CD4-positive, CD25-positive, alpha-beta regulatory T cell (primary cell): Measurements from ENCODE around the gene ZDHHC6. TPM values are rescaled to one million over a fixed set of nuclear protein-coding genes. Genes with fewer than 3 reads are reported as not detected.

ENCODE experiments used
- ATAC-seq, 2 donors: fragments of 150-1000 bp; cut with Tn5 transposase; one replicate each; pipeline ENCODE4 v1.10.0; 2021; ENCODE audit warnings: low read depth in 2 of 2, moderate number of reproducible peaks in 2 of 2, moderate library complexity in 1 of 2
- DNase-seq, 3 donors: peaks; one replicate each; pipeline versions ENCODE4 v3.0.0 to v3.0.0-alpha.2; 2012 to 2022; ENCODE audit warnings: mixed read lengths in 1 of 3
- H3K27ac ChIP-seq: one replicate; pipeline ENCODE4 v1.7.0; 2013; ENCODE audit warnings: mild to moderate bottlenecking, low read length; ENCODE audit not compliant: insufficient read depth, poor library complexity, severe bottlenecking
- H3K27me3 ChIP-seq: one replicate; pipeline ENCODE4 v1.7.0; 2013; ENCODE audit warnings: low read length; ENCODE audit not compliant: control insufficient read depth, insufficient read depth
- H3K36me3 ChIP-seq: one replicate; pipeline ENCODE4 v1.7.0; 2013; ENCODE audit warnings: mild to moderate bottlenecking, low read length, moderate library complexity; ENCODE audit not compliant: control insufficient read depth, insufficient read depth
- H3K4me1 ChIP-seq: 2 replicates; pipeline ENCODE4 v1.7.0; 2013; ENCODE audit warnings: mild to moderate bottlenecking, low read length; ENCODE audit not compliant: insufficient read depth, control insufficient read depth, poor library complexity, severe bottlenecking
- H3K4me3 ChIP-seq: one replicate; pipeline ENCODE4 v1.7.0; 2013; ENCODE audit warnings: low read depth, mild to moderate bottlenecking, low read length, moderate library complexity
- H3K9me3 ChIP-seq, 2 experiments: 1 replicate in 1 of 2; 2 replicates in 1 of 2; pipeline ENCODE4 v1.7.0; 2013; ENCODE audit warnings: low read length in 2 of 2, mild to moderate bottlenecking in 1 of 2, moderate library complexity in 1 of 2; ENCODE audit not compliant: control insufficient read depth in 2 of 2
- H3K27ac Mint-ChIP-seq, 3 donors: one replicate each; pipeline ENCODE4 v1.8.0; 2020 to 2022; ENCODE audit warnings: mild to moderate bottlenecking in 3 of 3, mixed read lengths in 3 of 3, moderate library complexity in 2 of 3
- H3K27me3 Mint-ChIP-seq: one replicate; pipeline ENCODE4 v1.8.0; 2022; ENCODE audit warnings: mild to moderate bottlenecking, mixed read lengths
- H3K36me3 Mint-ChIP-seq: one replicate; pipeline ENCODE4 v1.8.0; 2020; ENCODE audit warnings: mixed read lengths
- H3K4me1 Mint-ChIP-seq, 4 donors: one replicate each; pipeline ENCODE4 v1.8.0; 2020 to 2022; ENCODE audit warnings: mixed read lengths in 4 of 4, mild to moderate bottlenecking in 1 of 4
- H3K4me3 Mint-ChIP-seq, 4 donors: one replicate each; pipeline ENCODE4 v1.8.0; 2020 to 2022; ENCODE audit warnings: mild to moderate bottlenecking in 4 of 4, mixed read lengths in 4 of 4, moderate library complexity in 3 of 4
- H3K9me3 Mint-ChIP-seq, 7 donors: one replicate each; pipeline ENCODE4 v1.8.0; 2020 to 2022; ENCODE audit warnings: mixed read lengths in 7 of 7, mild to moderate bottlenecking in 3 of 7, moderate library complexity in 2 of 7
- polyA plus RNA-seq, 4 donors: library from polyadenylated mRNA; unstranded; fragments of 300-500 nt; fragmentation: Illumina TruSeq; gene quantifications; one replicate each; pipeline ENCODE4 v1.2.3, GENCODE V29; 2021
- total RNA-seq: library from RNA; stranded (reverse); gene quantifications from one replicate; pipeline ENCODE4 v1.2.3, GENCODE V29; 2022

The ZDHHC6 gene
- total and polyA plus RNA-seq, 5 donors from 2014 or later = 36.6 to 60.7 (median 47.2) TPM

- H3K27ac Mint-ChIP-seq = no peak overlapping the region
- no peaks in the 10 kb centered on the region for H3K9me3 ChIP-seq
- H3K4me1 ChIP-seq = no peaks in the 10 kb centered on the region
- no peak overlapping the region for H3K4me3 ChIP-seq
- peaks cover 67% of the 10 kb centered on the region for H3K36me3 ChIP-seq
- peaks cover 22% of the 10 kb centered on the region for H3K36me3 Mint-ChIP-seq
- ATAC-seq = no peak
- no peak for DNase-seq
- no peaks in the 10 kb centered on the region for H3K27me3 ChIP-seq
- no peak overlapping the region for H3K4me3 Mint-ChIP-seq
- no peaks in the 10 kb centered on the region for H3K9me3 Mint-ChIP-seq
- no peaks in the 10 kb centered on the region for H3K27me3 Mint-ChIP-seq
- peaks cover 6 to 12% (median 10%) of the 10 kb centered on the region in 4 donors for H3K4me1 Mint-ChIP-seq
- no peak overlapping the region for H3K27ac ChIP-seq
Observed at GRCh38 chr10:112397592-112397991, 49.1 kb downstream of the ZDHHC6 start.

- no peak overlapping the region for H3K27ac ChIP-seq
- H3K4me1 ChIP-seq = no peaks in the 10 kb centered on the region
- Mint-ChIP-seq H3K9me3 (no peaks in the 10 kb centered on the region), H3K27me3 (no peaks in the 10 kb centered on the region), H3K36me3 (peaks cover 14% of the 10 kb centered on the region), H3K4me1 (peaks cover 12 to 17% (median 15%) of the 10 kb centered on the region in 4 donors), H3K4me3 (no peak overlapping the region), H3K27ac (no peak overlapping the region)
- no peak for ATAC-seq
- no peak for DNase-seq
- no peak overlapping the region for H3K4me3 ChIP-seq
- H3K36me3 ChIP-seq = peaks cover 55% of the 10 kb centered on the region
- no peaks in the 10 kb centered on the region for H3K27me3 ChIP-seq
- H3K9me3 ChIP-seq = no peaks in the 10 kb centered on the region
Observed at GRCh38 chr10:112395809-112396530, 50.7 kb downstream of the ZDHHC6 start.

DNA sequence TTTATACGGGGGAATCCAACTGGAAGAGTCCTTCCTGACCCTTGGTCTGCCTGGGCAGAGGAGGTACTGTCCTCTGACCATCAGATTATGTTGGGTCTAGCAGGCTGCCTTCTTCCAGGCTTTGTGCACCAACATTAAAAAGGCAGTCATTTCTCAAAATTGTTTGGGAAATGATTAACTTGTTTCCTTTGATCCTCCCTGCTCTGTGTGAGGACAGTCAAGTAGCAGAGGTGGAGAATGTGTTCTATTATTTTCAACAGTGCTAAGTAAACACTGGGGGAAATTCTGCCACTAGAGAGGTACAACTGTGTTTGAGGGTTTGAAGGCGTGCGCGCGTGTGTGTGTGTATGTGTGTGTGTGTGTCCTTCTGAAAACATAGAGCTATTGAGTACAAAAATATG, 52.2 kb downstream of the ZDHHC6 start:
- DNase-seq (peak in 1 of 3 donors; percentile 21), ATAC-seq (no peak)
- Histone ChIP-seq H3K4me1 (peaks cover 6% of the 10 kb centered on the region), H3K36me3 (peaks cover 44% of the 10 kb centered on the region), H3K4me3 (no peak overlapping the region), H3K27ac (no peak overlapping the region), H3K27me3 (no peaks in the 10 kb centered on the region), H3K9me3 (no peaks in the 10 kb centered on the region)
- peaks cover 9% of the 10 kb centered on the region for H3K36me3 Mint-ChIP-seq
- no peaks in the 10 kb centered on the region for H3K27me3 Mint-ChIP-seq
- H3K4me3 Mint-ChIP-seq = no peak overlapping the region
- no peaks in the 10 kb centered on the region for H3K9me3 Mint-ChIP-seq
- peaks cover 15 to 25% (median 21%) of the 10 kb centered on the region in 4 donors for H3K4me1 Mint-ChIP-seq
- H3K27ac Mint-ChIP-seq = peak overlapping the region in 2 of 3 donors; percentile 8 to 54

DNA sequence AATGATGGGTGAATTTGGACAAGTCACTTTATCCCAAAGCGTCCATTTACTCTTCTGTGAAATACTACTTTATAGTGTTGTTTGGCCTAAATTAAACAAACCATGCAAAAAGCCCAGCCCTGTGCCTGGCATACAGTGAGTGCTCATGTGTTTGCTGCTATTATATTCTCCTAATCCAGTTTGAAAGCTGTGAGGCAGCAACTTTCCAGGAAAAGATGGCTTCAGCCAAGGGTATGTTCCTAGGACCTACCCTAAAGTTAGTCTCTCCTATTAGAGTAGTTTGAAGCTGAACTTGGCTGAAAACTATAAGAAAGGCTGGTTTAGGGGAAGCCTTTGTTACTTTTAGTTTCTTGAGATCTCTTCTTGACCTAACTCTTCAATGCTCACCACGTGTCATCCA, 52.9 kb downstream of the ZDHHC6 start:
- peaks cover 3% of the 10 kb centered on the region for H3K36me3 Mint-ChIP-seq
- no peaks in the 10 kb centered on the region for H3K9me3 Mint-ChIP-seq
- no peaks in the 10 kb centered on the region for H3K27me3 Mint-ChIP-seq
- no peaks in the 10 kb centered on the region for H3K27me3 ChIP-seq
- DNase-seq (no peak), ATAC-seq (no peak)
- H3K27ac ChIP-seq = no peak overlapping the region
- H3K4me1 Mint-ChIP-seq = peaks cover 22 to 32% (median 26%) of the 10 kb centered on the region in 4 donors
- H3K27ac Mint-ChIP-seq = peak overlapping the region in 2 of 3 donors; percentile 8 to 54
- H3K4me3 ChIP-seq = no peak overlapping the region
- H3K9me3 ChIP-seq = no peaks in the 10 kb centered on the region
- H3K4me1 ChIP-seq = peaks cover 12% of the 10 kb centered on the region
- no peak overlapping the region for H3K4me3 Mint-ChIP-seq
- H3K36me3 ChIP-seq = peaks cover 38% of the 10 kb centered on the region

DNA sequence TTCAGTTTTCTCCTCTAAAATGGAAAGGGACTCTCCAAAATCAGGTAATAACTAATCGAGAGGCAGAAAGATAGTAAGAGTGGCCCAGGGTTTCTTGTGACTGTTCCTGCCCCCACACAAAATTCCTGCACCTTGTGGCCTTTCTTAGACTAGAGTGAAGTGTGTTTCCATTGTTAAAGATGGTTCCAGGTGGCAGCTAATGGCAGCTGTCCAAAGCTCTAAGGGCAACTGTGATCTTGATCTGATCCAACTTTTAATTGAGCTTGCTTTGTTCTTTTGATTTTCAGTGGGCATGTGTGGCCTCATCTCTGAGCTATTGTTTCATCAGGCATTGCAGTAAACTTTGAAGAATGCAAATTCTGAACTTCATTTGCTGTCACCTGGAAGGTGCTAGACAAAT, 53.4 kb downstream of the ZDHHC6 start:
- H3K9me3 Mint-ChIP-seq = no peaks in the 10 kb centered on the region
- Histone ChIP-seq H3K36me3 (peaks cover 34% of the 10 kb centered on the region), H3K27me3 (no peaks in the 10 kb centered on the region), H3K9me3 (no peaks in the 10 kb centered on the region), H3K27ac (no peak overlapping the region), H3K4me1 (peaks cover 13% of the 10 kb centered on the region), H3K4me3 (no peak overlapping the region)
- H3K36me3 Mint-ChIP-seq = no peaks in the 10 kb centered on the region
- ATAC-seq (no peak), DNase-seq (no peak)
- H3K4me1 Mint-ChIP-seq = peaks cover 25 to 37% (median 31%) of the 10 kb centered on the region in 4 donors
- H3K27me3 Mint-ChIP-seq = no peaks in the 10 kb centered on the region
- H3K4me3 Mint-ChIP-seq = no peak overlapping the region
- H3K27ac Mint-ChIP-seq = peak overlapping the region; percentile 59 to 67 (median 60)

DNA sequence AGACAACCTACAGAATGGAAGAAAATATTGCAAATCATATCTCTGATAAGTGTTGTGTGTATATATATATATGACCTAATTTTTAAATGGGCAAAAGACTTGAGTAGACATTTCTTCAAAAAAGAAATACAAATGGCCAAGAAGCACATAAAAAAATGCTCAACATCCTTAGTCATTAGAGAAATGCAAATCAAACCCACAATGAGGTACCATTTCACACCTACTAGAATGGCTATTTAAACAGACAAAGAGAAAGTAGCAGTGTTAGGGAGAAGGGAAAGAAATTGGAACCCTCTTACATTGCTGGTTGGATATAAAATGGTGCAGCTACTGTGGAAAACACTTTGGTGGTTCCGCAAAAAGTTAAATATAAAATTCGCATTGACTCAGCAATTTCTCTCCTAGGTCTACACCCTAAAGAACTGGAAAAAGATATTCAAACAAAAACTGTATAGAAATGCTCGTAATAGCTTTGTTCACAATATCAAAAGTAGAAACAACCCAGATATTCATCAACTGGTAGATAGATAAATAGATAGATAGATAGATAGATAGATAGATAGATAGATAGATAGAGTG, 56.5 kb downstream of the ZDHHC6 start:
- H3K4me1 ChIP-seq = peaks cover 19% of the 10 kb centered on the region
- H3K36me3 Mint-ChIP-seq = no peaks in the 10 kb centered on the region
- ATAC-seq = no peak
- H3K36me3 ChIP-seq = peaks cover 9% of the 10 kb centered on the region
- peak overlapping the region in 2 of 3 donors; percentile 18 to 90 for H3K27ac Mint-ChIP-seq
- H3K27me3 ChIP-seq = no peaks in the 10 kb centered on the region
- H3K4me3 ChIP-seq = no peak overlapping the region
- H3K27ac ChIP-seq = peak overlapping the region; percentile 56
- no peaks in the 10 kb centered on the region for H3K9me3 Mint-ChIP-seq
- no peaks in the 10 kb centered on the region for H3K9me3 ChIP-seq
- H3K27me3 Mint-ChIP-seq = no peaks in the 10 kb centered on the region
- H3K4me3 Mint-ChIP-seq = no peak overlapping the region
- DNase-seq = peak in 1 of 3 donors; percentile 18
- H3K4me1 Mint-ChIP-seq = peaks cover 45 to 64% (median 54%) of the 10 kb centered on the region in 4 donors

DNA sequence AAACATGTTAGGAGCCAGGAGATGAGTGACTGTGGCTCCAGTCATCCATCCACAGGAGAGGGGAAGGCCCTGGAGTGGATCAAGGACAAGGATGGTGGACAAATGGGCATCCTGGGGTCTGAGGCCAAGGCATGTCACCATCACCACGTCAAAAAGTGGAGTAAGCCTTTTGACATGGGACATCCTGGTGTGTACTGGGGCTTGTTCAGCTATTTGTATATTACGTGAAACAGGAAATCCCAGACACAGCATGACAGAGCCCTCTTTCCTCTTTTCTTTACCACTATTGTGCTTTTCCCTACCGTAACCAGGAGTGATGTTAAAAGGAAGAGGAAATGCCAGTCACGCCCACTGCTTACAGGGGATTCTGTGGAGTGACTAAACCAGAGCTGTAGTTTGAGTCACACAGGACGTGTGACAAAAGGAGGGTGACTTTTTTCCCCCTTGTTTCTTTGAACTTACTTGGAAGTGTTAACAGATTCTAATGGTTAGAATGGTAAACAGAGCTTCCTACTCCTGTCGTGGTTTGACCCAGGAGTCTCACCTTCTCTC, 57.4 kb downstream of the ZDHHC6 start:
- H3K36me3 ChIP-seq = peaks cover under 1% of the 10 kb centered on the region

More for the DNA sequence above, 57.4 kb downstream of the ZDHHC6 start:
- Histone ChIP-seq H3K27ac (peak overlapping the region; percentile 56), H3K9me3 (no peaks in the 10 kb centered on the region), H3K27me3 (no peaks in the 10 kb centered on the region), H3K4me3 (peak overlapping the region; percentile 21), H3K4me1 (peaks cover 19% of the 10 kb centered on the region)
- Mint-ChIP-seq H3K27me3 (no peaks in the 10 kb centered on the region), H3K4me3 (peak overlapping the region in 3 of 4 donors; percentile 10 to 49 (median 34)), H3K9me3 (no peaks in the 10 kb centered on the region), H3K4me1 (peaks cover 52 to 72% (median 61%) of the 10 kb centered on the region in 4 donors), H3K27ac (peak overlapping the region; percentile 34 to 90 (median 48)), H3K36me3 (no peaks in the 10 kb centered on the region)
- DNase-seq = peak; percentile 22 to 73 (median 27)
- peak; percentile 80 to 81 for ATAC-seq
